Measurements from ENCODE around the gene OR10H3.

The OR10H3 gene

GRCh38 chr19:15790096-15790495 lies 52.3 kb downstream of the OR10H3 start:
- H3K27ac ChIP-seq: no peak overlapping the region
- TF ChIP-seq ZFX (IDR thresholded peaks at IDR 0.05) (no peak), CTCF (conservative IDR thresholded peaks at IDR 0.05) (no peak)
